Breast epithelium (tissue), 4 donors: ENCODE measurements around the gene DCXR. TPM values are rescaled to one million over a fixed set of nuclear protein-coding genes. Genes with fewer than 3 reads are reported as not detected.

ENCODE experiments used
- DNase-seq, 2 donors: peaks; one replicate each; pipeline ENCODE4 v3.0.0-alpha.2; 2019; ENCODE audit warnings: low spot score in 2 of 2
- H3K27ac ChIP-seq, 2 donors: fragments of 200-600 bp; sonication (generic) in 1 of 2; one replicate each; pipeline ENCODE4 v1.5.1; 2016 to 2019; ENCODE audit warnings: mild to moderate bottlenecking in 1 of 2
- H3K27me3 ChIP-seq, 2 donors: fragments of 200-600 bp; sonication (generic) in 1 of 2; one replicate each; pipeline versions ENCODE4 v1.5.1 to v1.6.0; 2017 to 2019; ENCODE audit warnings: control low read depth in 1 of 2, mild to moderate bottlenecking in 1 of 2
- H3K36me3 ChIP-seq: fragments of 200-600 bp; one replicate; pipeline ENCODE4 v1.5.1; 2019
- H3K4me1 ChIP-seq, 2 donors: fragments of 200-600 bp; sonication (generic); one replicate each; pipeline ENCODE4 v1.5.1; 2016 to 2019; ENCODE audit warnings: control low read depth in 1 of 2
- H3K4me3 ChIP-seq, 3 donors: fragments of 200-600 bp; sonication (generic); 1 replicate in 2 of 3; 2 replicates in 1 of 3; pipeline ENCODE4 v1.5.1; 2016 to 2019; ENCODE audit warnings: mild to moderate bottlenecking in 3 of 3, moderate library complexity in 2 of 3
- H3K9me3 ChIP-seq, 2 donors: fragments of 200-600 bp; sonication (generic) in 1 of 2; one replicate each; pipeline ENCODE4 v1.5.1; 2016 to 2019; ENCODE audit warnings: control low read depth in 1 of 2
- CTCF ChIP-seq, 3 donors: fragments of 450-650 bp; IDR thresholded peaks; one replicate each; pipeline ENCODE4 v1.5.1; 2016 to 2017; ENCODE audit warnings: antibody characterized with exemption in 3 of 3, mild to moderate bottlenecking in 3 of 3, moderate library complexity in 3 of 3
- POLR2A ChIP-seq: fragments of 450-650 bp; IDR thresholded peaks from one replicate; pipeline ENCODE4 v1.6.1; 2016; ENCODE audit warnings: antibody characterized with exemption, mild to moderate bottlenecking, moderate library complexity
- POLR2AphosphoS5 ChIP-seq, 3 donors: sonication (generic); formaldehyde crosslinking; IDR thresholded peaks; one replicate each; pipeline ENCODE4 v1.6.1; 2017; ENCODE audit warnings: antibody characterized with exemption in 3 of 3
- intact Hi-C: fragments of 100-400 bp; cut with DNase I; formaldehyde crosslinking; loops from one replicate; pipeline ENCODE4 v1.15.1; 2023; ENCODE audit warnings: low total_unique reads
- total RNA-seq, 3 donors: library from RNA; depleted of rRNA; stranded (reverse); fragments of >200 nt; gene quantifications; one replicate each; pipeline ENCODE4 v1.1.0, GENCODE V29; 2016

Gene DCXR
- total RNA-seq, 3 donors from 2014 or later, result 202 to 484 (median 228) TPM

GRCh38 chr17:82018152-82018988 is 19.1 kb downstream of the DCXR start:
- H3K4me1 ChIP-seq, result peaks cover 6 to 14% of the 10 kb centered on the region in 2 donors
- H3K27me3 ChIP-seq, result no peaks in the 10 kb centered on the region
- H3K4me3 ChIP-seq, result no peak overlapping the region
- no peak for DNase-seq
- TF ChIP-seq POLR2A, result no peak
- TF ChIP-seq POLR2AphosphoS5 (IDR thresholded peaks at IDR 0.05), result no peak
- TF ChIP-seq CTCF (IDR thresholded peaks at IDR 0.05), result no peak
- intact Hi-C loops, result no loop called here
- H3K9me3 ChIP-seq, result no peaks in the 10 kb centered on the region
- H3K27ac ChIP-seq, result no peak overlapping the region
- H3K36me3 ChIP-seq, result no peaks in the 10 kb centered on the region

- no peak overlapping the region for H3K27ac ChIP-seq
- intact Hi-C loops, result no loop called here
- no peak overlapping the region for H3K4me3 ChIP-seq
- no peaks in the 10 kb centered on the region for H3K9me3 ChIP-seq
- TF ChIP-seq POLR2A (no peak), CTCF (IDR thresholded peaks at IDR 0.05) (no peak), POLR2AphosphoS5 (IDR thresholded peaks at IDR 0.05) (no peak)
- peaks cover 6 to 14% of the 10 kb centered on the region in 2 donors for H3K4me1 ChIP-seq
- H3K27me3 ChIP-seq, result no peaks in the 10 kb centered on the region
- no peak for DNase-seq
- H3K36me3 ChIP-seq, result no peaks in the 10 kb centered on the region
These were observed 19.8 kb downstream of the DCXR start for GRCh38 chr17:82017612-82018151.

GRCh38 chr17:82016875-82017459 is 20.5 kb downstream of the DCXR start:
- Histone ChIP-seq H3K4me3 (no peak overlapping the region), H3K4me1 (peaks cover 6 to 12% of the 10 kb centered on the region in 2 donors), H3K36me3 (no peaks in the 10 kb centered on the region), H3K9me3 (no peaks in the 10 kb centered on the region), H3K27ac (no peak overlapping the region), H3K27me3 (no peaks in the 10 kb centered on the region)
- DNase-seq, result no peak
- intact Hi-C loops, result no loop called here
- TF ChIP-seq CTCF (IDR thresholded peaks at IDR 0.05), result no peak
- no peak for TF ChIP-seq POLR2AphosphoS5 (IDR thresholded peaks at IDR 0.05)
- no peak for TF ChIP-seq POLR2A

GRCh38 chr17:82016061-82016874 is 21.2 kb downstream of the DCXR start:
- TF ChIP-seq POLR2A (no peak), CTCF (IDR thresholded peaks at IDR 0.05) (no peak), POLR2AphosphoS5 (IDR thresholded peaks at IDR 0.05) (no peak)
- intact Hi-C loops, result no loop called here
- Histone ChIP-seq H3K9me3 (no peaks in the 10 kb centered on the region), H3K36me3 (no peaks in the 10 kb centered on the region), H3K27me3 (no peaks in the 10 kb centered on the region), H3K4me3 (no peak overlapping the region), H3K4me1 (peaks cover 2 to 6% of the 10 kb centered on the region in 2 donors), H3K27ac (no peak overlapping the region)
- no peak for DNase-seq
